Colon (tissue), 2 donors: Measurements from ENCODE around the gene LRRC45.

Experiments
- FAIRE-seq: peaks from 2 replicates; lab custom pipeline; 2012; peaks lifted over from hg19 to GRCh38; lab: Jason Lieb, UNC
- donor health status: control.
- donor health status: control.

LRRC45 gene

DNA sequence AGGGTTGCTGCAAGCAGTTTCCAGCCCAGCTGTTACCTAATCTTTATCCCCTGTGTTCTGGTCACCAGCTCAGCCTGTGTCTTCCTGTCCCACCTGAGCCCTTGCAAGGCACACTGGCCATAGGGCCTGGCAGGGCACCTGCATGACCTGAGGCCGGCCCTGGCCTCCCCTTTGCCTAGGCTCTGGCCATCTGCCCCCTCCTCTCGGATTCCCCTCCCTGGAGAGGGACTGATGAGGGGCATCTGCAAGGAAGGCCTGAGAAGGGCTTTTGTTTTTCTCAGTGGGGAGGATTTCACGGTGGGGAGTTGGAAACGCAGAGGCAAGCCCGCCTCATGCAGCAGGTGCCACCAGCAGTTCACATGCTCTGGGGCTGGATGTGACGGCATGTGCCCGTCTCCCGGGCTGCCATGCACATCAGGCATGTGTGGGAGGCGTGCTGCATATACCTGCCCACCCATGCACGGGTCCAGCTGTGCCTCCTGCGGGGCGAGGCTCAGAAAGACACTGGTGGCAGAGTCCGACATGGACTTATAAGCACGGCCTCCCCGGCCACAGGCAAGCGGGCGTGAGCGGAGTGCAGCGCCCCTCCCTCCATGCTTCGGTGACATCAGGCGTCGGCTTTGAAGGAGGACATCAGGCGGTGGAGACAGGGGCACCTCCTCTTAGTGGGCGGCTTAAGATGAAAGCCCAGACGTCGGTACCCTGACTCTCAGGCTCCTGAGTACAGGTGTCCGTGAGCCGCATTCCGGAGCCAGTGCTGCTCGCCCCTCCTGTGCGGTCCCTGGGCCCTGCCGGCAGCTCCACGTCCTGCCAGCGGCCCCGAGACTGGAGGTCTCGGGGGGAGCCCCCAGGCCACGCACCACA, 29.1 kb upstream of the LRRC45 start:
- no peak for FAIRE-seq

DNA sequence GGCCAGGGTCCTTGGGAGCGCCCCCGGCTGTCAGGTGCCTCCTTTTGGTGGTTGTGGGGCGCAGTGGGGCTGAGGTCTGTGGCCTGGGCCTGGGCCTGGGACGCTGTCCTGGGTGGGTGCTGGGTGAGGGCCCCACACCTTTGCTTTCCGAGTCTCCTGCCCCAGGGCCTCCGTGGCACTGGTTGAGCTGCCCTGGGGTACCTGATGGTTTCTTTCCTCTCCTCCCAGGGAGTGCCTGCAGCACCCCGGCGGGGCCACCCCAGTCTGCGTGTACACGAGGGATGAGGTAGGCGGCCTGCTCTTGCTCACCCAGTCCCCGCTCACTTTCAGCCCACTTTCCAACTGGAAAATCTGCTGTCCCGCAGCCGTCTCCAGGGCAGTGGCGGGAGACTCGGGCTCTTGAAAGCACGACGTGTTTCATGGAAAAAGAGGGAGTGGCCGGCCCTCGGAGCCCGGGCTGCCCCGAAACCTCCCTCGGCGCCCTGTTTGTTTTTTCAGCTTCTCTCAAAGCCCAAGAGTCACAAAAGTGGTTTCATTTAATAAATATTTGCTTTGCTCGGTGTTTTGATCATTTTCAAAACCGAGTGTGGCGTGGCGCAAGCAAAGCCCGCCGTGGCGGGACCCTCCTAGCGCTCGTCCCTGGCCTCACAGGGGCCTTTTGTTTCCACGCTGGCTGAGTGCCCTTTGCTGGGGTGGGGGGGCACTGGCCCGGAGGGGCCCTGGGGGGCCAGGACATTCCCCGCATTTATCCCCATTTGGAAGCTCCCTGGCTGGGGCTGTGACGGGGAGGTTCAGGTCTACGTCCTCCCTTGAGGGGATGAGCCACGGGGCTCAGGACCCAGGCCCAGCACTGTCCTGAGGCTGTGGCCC, 28.3 kb upstream of the LRRC45 start:
- no peak for FAIRE-seq

DNA sequence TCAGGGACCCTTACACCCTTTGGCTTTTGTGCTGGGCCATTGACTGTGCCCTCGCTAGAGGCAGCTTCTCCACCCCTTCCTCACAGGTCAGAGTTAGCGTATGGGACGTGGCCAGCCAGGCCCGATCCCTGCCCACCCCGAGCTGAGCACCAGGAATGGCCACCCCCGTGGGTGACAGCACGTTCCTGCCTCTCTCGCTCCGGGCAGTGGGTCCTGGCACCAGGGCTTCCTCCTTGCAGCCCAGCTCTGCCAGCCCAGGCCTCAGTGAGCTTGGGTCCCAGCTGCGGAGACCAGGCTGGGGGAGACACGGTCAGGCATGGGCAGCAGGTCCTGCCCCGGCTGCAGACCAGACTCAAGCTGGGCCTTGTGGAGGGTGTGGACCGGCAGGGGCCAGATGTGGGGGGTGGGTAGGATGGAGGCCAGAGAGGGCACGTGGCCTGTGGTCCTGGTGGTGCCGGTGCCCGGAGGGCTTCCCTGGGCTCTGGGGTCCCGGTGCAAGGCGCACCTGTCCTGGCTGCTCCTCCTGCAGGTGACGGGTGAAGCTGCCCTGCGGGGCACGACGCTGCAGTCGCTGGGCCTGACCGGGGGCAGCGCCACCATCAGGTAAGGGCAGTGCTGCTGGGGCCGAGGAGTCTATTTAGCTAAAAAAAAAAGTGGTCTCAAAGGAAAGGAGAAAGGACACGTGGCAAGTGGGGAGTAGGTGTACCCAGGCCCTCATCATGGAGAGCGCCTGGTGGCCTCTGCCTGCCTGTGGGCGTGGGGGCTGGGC, 27.5 kb upstream of the LRRC45 start:
- no peak for FAIRE-seq

DNA sequence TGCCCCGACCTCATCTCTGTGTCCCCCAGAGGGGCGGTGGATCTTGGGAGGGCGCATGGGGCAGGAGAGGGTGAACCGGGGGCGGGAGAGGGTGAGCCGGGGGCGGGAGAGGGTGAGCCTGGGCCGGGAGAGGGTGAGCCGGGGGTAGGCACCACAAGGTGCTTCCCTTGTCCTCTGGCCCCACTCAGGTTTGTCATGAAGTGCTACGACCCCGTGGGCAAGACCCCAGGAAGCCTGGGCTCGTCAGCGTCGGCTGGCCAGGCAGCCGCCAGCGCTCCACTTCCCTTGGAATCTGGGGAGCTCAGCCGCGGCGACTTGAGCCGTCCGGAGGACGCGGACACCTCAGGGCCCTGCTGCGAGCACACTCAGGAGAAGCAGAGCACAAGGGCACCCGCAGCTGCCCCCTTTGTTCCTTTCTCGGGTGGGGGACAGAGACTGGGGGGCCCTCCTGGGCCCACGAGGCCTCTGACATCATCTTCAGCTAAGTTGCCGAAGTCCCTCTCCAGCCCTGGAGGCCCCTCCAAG, 26.8 kb upstream of the LRRC45 start:
- FAIRE-seq: no peak

DNA sequence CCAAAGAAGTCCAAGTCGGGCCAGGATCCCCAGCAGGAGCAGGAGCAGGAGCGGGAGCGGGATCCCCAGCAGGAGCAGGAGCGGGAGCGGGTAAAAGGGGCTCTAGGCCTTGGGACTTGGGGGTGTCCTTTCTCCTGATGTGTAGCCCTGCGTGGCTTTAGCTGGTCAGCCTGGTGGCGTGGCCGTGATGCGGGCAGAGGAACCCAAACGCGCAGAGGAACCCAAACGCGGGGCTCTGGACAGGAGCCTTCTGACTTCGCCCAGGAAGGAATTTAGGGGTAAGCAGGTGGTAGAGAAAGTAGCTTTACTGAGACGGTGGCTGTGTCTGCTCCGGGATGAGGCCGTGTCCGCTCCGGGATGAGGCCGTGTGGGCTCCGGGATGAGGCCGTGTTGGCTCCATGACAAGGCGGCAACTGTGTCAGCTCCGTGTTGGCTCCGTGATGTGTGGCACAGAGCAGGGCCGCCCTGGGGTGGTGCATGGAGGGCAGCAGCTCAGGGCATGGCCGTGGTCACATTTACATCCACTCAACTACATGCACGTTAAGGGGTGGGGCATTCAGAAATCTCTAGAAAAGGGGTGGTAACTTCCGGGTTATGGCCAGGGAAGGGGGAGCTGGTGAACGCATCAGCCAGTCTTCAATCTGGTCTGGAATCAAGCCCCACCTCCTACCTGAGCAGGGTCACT, 26.2 kb upstream of the LRRC45 start:
- FAIRE-seq: no peak

DNA sequence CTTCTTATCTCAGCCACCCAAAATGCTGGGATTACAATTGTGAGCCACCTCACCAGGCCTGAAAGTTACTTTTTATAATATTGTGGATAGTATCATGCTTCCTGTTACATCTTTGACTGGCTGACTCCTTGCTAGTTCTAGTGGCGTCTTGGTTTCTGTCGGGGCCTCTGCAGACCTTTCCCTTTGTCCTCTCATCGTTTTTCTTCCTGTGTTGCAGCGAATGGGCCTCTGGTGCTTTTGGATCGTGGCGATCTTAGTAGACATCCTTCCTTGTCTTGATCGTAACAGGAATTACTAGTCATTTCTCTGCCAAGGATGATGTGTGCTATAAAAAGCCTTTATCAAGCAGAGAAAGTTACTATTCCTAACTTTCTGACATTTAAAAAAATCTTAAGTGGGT, 24.9 kb upstream of the LRRC45 start:
- no peak for FAIRE-seq

DNA sequence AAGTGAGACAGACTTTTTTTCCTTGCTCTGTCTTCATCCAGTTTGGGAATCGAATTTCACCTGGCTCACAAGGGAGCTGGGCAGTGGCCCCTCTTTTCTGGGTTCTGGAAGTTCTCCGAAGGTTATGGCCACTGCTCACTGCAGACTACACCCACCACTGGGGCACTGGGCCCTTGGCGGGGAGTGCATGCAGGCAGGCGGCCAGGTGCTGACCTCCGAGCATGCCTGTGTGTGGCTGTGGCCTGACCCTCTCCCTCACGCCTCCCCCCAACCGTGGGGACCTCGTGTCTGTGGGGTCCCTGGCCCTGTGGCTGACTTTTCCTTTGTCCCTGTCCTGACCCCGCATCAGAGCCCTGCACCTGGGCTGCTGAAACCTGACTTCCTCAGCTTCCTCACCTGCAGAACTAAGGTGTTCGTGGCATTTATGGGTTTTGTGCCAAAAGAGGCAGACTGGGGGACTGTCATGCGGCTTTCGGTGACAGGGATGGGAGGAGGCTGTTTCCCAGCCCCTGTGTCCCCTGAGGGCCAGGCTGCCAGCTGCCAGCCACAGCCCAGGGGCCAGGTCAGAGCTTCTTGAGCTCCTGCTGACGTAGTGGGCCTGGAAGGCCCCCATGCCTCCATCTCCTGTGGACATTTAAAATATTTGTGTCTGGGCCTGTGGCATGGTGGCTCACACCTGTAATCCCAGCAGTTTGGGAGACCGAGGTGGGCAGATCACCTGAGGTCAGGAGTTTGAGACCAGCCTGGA, 24.2 kb upstream of the LRRC45 start:
- no peak for FAIRE-seq

DNA sequence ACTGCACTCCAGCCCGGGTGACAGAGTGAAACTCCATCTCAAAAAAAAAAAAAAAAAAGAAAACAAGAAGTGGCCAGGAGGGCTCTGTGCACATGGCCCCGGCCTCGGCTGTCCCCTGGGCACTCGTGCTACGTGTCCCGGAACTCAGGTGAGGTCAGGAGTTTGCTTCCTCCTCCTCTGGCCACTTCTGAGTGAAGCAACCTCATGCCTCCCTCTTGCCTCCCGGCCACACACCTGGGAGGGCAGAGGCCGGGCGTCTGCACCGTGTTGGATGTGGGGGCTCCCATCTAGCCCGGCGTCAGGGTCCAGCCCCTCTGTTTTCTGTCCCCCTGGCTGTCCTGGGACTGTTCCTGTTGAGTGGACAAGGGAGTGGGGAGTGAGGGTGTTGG, 23.5 kb upstream of the LRRC45 start:
- FAIRE-seq: no peak

DNA sequence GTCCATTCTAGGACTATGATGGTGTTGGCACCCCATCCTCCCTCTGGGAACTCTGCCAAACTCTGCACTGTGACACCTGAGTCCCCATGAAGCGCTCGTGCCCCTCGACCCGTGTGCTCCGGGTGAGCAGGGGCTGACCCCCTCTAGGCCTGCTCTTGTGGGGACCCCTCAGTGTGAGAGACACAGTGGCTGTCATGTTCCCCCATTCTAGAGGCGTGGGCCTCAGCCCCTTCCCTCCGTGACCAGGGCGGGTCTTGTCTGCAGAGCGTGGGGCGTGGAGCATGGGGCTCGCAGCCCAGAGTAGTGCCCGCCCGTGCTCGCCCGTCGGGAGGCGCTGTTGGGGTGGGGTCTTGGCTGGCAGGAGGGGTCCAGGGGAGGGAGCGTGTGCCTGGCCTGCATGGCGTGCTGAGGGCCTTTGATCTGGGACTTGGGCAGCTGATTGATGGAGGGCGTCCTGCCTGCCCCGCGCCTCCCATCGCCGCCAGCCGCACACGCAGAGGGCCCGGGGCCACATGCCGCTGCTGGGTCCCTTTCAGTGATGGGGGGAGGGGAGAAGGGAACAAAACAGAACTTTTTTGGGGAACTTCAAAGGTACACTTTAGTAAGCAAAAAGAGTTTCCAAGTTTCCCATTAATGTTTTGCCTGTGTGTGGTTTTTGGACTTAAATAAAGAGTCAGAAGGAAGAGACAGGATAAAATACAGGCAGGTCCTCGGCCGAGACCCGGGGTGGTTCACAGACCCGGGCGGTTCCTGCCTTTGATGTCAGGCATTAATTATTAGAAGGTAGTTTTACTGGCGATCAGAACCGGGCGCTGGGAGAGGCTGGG, 22.9 kb upstream of the LRRC45 start:
- no peak for FAIRE-seq

DNA sequence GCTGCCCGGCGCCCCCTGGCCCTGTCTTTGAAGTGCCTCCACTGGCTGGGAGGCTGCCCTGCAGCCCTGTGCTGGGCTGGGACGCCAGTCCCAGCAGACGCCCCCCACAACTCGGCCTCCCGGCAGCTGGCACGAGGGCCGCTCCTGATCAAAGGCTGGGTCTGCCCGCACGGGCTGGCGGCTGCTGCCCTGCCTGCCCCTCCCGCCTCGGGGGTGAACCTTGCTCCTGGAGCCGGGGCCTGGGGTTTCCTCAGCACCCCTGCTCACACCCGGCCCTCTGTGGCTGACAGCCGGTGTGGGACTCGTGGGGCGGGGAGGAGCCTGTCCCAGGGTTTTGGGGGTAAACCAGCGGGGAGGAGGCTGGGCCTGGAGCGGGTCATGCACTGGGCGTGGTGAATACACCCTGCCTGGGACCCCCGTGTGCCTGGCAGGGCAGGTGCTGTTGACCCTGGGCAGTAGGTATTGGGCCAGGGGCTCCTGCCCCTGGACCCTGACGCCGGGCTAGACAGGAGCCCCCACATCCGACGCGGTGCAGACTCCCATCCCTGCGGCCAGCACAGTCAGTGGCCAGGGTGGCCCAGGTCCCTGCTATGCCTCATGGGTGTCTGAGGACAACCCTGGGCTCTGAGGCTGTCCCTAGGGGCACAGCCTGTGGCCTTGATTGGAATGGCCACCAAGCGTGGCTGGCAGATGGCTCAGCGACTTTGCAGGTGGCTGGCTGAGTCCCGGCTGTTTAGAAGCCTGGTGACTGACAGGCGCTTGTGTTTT, 22.1 kb upstream of the LRRC45 start:
- no peak for FAIRE-seq

DNA sequence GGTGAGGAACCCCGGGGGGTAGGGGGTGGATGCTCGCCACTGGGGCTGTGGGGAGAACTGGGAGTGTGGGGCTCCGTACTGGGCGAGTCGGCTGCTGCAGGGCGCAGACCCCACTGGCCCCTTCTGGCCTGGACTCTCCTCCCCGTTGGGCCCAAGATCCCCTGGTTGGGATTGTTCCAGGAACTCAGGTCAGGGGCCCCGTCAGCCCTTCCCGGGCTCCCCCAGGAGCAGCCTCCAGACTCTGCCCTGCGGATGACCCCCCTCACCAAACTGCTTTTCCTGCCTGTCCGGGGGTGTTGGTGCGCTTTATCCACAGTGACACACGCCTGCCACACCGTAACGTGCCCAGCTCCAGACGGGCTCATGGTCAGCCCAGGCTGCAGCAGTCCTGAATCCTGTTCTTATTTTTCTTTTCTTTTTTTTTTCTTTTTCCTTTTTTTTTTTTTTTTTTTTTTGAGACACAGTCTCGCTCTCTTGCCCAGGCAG, 21.5 kb upstream of the LRRC45 start:
- no peak for FAIRE-seq

DNA sequence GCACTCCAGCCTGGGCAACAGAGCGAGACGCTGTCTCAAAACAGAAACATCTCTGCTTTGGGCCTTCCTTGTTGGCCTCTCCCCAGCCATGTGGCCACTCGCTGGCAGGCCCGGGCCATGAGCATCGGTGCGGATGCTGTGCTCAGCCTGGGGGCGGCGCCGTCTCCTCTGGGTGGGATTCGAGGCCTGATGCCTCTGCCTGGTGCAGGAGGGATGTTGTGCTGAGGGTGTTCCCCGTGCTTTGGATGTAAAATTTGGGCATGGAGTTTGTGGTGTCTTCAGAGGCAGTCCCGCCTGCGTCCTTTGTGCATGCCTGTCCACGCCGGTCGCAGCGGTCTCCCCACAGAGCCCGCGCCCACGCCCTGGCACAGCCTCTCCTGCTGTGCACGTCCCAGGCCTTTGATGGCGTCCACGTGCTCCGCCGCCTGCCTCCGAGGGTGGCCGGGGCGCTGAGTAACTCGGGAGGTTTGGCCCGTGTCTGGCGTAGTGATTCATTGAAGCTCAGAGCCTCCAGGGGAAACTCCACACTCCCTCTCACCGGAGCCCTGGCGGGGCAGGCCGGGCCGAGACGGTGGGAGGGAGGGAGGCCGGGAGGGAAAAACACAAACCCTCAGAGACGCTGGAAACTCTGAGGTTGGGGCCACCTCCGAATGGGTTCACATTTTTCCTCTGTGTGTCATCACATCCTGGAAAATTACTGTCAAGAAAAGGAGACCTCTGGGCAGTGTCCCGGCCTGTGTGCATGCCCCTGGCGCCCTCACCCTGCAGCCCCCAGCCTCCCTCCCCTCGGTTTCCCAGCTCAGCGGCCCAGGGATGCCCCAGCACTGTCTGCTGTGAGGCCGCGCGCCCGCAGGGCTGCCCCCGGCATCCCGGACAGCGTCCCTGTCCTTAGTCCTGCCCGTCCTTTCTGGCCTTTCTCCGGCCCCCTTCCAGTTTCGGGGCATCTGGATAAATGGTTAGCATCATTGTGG, 19.4 kb upstream of the LRRC45 start:
- FAIRE-seq: no peak

DNA sequence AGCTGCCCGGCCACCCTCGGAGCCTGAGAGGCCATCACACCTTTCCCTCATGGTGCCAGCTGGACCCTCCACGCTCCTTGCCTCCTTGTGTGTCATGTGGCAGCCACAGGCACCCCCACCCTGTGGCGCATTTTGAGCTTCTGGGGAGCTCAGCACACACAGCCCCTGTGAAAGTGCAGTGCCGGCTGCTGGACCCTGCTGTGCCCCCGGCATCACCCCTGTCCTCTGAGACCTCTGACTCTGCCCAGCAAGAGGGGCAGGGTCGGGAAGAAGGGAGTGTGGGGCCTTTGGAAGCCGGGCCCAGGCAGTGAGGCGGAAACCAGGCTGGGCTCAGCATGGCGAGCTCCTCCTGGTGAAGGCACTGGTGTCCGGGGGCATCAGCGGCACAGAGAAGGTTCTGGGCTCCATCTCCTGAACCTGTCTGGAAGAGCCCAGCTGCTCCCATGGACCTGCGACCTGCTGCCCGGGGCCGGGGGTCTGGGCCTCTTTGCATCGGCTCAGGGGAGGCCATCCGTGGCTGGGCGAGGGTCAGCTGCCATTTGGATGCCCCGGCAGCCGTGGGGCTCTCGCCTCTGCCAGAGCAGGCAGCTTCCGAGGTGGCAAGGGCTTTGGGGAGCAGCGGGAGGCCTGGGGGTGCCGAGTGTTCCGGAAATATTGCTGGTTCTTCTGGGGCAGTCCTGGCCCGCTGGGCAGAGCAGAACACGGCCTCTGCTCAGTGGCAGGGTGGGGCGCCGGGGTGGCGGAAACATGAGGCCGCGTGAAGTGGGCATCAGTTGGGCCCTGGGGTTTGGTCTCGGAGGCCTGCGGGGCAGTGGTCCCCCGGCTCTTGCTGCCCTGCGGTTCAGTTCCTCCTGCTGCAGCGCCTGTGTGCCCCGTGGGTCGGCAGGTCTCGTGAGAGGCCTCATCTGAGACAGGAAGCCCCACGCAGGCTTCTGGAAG, 18.3 kb upstream of the LRRC45 start:
- FAIRE-seq: no peak

DNA sequence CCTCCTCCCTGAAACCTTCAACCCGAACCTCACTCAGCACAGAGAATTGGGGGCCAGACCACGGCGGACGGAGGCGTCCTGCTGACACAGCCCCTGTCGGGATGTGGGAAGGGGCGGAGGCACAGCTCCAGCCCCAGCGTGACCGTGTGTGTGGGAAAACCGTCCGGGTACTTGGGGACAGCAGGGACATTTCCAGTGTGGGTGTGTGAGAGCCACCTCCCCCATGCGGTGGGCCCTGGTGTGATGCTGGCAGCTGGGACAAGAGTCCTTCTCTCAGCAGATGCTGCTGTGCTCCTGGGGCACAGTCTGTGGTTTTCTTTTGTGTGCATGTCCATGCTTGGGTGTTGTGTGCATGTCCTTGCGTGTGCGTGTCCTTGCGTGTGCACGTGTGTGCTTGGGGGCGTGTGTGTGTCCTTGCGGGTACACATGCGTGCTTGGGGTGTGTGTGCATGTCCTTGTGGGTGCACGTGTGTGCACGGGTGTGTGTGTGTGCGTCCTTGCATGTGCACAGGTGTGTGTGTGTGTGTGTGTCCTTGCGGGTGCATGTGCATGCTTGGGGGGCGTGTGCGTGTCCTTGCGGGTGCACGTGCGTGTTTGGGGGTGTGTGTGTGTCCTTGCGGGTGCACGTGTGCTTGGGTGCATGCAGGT, 17.3 kb upstream of the LRRC45 start:
- no peak for FAIRE-seq

DNA sequence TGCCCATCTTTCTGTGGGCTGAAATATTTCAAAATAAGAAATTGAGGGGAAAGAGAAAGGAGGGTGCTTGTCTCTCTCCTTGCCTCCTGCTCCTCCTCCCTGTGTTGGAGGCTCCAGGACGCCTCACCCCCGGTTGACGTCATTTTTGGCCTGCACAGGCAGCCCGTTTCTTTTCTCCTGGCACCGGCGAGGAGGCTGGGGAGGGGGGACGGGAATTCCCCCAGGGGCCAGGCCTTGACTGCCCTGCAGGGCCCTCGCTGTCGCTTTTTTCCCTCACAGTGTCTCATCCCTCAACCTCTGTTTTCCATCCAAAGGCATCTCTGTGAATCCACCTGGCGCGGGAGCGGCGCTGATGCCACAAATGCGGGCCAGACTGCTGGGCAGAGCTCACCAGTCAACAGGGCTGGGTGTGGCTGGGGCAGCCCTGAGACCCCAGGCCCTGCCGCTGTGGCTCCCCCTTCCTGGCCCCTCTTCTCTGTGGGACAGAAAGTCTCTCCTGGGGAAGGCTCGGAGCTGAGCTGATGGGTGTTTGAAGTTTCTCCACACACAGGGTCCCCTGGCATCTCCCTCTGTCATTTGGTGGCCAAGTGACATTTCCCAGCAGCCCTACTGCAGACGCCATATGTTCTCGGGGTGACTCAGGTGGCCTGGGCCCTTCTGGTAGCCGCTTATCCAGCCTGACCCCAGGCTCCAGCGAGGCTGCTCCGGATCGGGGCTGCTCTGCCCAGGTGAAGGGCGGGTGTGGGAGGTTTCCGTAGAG, 16.5 kb upstream of the LRRC45 start:
- FAIRE-seq: no peak

DNA sequence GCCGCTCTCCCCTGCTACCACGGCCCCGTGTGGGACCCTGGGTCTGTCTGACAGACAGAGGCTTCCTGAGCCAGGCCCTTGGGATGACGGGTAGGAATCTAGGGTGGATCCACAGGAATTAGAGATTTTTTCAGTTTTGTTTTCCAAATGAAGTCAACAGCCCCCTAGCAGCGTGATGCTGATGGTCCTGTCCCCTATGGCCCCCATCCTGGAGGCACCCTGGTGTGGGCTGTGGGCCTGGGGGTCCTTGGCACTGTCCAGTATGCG, 15.9 kb upstream of the LRRC45 start:
- FAIRE-seq: no peak
